ENCODE data around the gene FGF4.
"Not testable (repeated sequence)": the region's sequence is repeated elsewhere in the genome, so short reads cannot be mapped to it uniquely, and the experiment has no call there.

The FGF4 gene

GRCh38 chr11:69770540-69770939 lies 4.6 kb downstream of the FGF4 start:
- DNase-seq, result no peak

GRCh38 chr11:69765498-69765995 lies 9.6 kb downstream of the FGF4 start:
- no peak for DNase-seq

GRCh38 chr11:69764918-69765317 lies 10.2 kb downstream of the FGF4 start:
- DNase-seq, result not testable (repeated sequence)

GRCh38 chr11:69760319-69760718 lies 14.8 kb downstream of the FGF4 start:
- no peak for DNase-seq

- DNase-seq, result no peak
These were observed 22.3 kb downstream of the FGF4 start for GRCh38 chr11:69752890-69753289.

- DNase-seq, result no peak
These were observed 24.1 kb downstream of the FGF4 start for GRCh38 chr11:69750875-69751597.

- no peak for DNase-seq
These were observed 24.9 kb downstream of the FGF4 start for GRCh38 chr11:69750108-69750850.

GRCh38 chr11:69748637-69749036 lies 26.5 kb downstream of the FGF4 start:
- DNase-seq, result no peak

- DNase-seq, result no peak
These were observed 28.1 kb downstream of the FGF4 start for GRCh38 chr11:69746752-69747742.

- no peak for DNase-seq
These were observed 29.0 kb downstream of the FGF4 start for GRCh38 chr11:69746140-69746539.

- DNase-seq, result no peak
These were observed 29.9 kb downstream of the FGF4 start for GRCh38 chr11:69745201-69745600.

GRCh38 chr11:69744435-69744834 lies 30.7 kb downstream of the FGF4 start:
- DNase-seq, result no peak

GRCh38 chr11:69734841-69735240 lies 40.3 kb downstream of the FGF4 start:
- no peak for DNase-seq

GRCh38 chr11:69734367-69734766 lies 40.8 kb downstream of the FGF4 start:
- no peak for DNase-seq

GRCh38 chr11:69732910-69733309 lies 42.2 kb downstream of the FGF4 start:
- no peak for DNase-seq

GRCh38 chr11:69731110-69731509 lies 44.0 kb downstream of the FGF4 start:
- DNase-seq, result no peak

- DNase-seq, result no peak
These were observed 44.6 kb downstream of the FGF4 start for GRCh38 chr11:69730500-69730899.

GRCh38 chr11:69729252-69729651 lies 45.9 kb downstream of the FGF4 start:
- no peak for DNase-seq

GRCh38 chr11:69727266-69727665 lies 47.9 kb downstream of the FGF4 start:
- DNase-seq, result no peak

GRCh38 chr11:69726481-69726880 lies 48.7 kb downstream of the FGF4 start:
- DNase-seq, result no peak

GRCh38 chr11:69726019-69726418 lies 49.1 kb downstream of the FGF4 start:
- DNase-seq, result no peak

GRCh38 chr11:69721745-69722144 lies 53.4 kb downstream of the FGF4 start:
- no peak for DNase-seq

GRCh38 chr11:69721106-69721505 lies 54.0 kb downstream of the FGF4 start:
- no peak for DNase-seq

Measured in midbrain (tissue), 1 donor.